LNCaP clone FGC (cell line): ENCODE measurements around the gene COL25A1.

Source experiments
- DNase-seq: peaks from one replicate; pipeline ENCODE4 v3.0.0-alpha.2; 2011; ENCODE audit warnings: low read depth
- H3K4me3 ChIP-seq: 2 replicates; pipeline ENCODE4 v1.5.1; 2011; ENCODE audit warnings: mild to moderate bottlenecking, low read depth, low read length, control low read depth
- TF ChIP-seq, protein P1 (sequence below): IDR thresholded peaks from 2 replicates; pipeline ENCODE4 v1.5.1; 2012; ENCODE audit warnings: mild to moderate bottlenecking; ENCODE audit not compliant: control insufficient read depth, insufficient read depth; ENCODE audit errors: extremely low read depth

Gene COL25A1

DNA sequence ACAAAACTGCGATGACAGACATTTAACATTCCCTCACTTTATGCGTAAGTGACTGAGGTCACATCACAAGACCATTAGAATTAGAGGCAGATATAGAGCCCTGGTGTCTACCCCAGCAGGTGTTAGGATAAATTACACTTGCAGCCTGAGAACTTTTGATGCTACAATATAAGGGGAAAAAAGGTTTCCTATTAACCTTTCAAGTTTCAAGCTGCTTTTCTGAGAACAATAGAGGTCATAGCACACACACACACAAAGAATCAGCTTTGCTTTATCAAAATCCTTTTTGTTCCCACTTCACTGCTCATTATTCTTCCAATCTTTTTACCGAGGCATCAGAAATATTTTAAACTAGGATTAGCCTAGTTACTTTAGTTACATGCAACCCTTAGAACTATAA is 119.8 kb downstream of the COL25A1 start:
- TF ChIP-seq, protein P1, sequence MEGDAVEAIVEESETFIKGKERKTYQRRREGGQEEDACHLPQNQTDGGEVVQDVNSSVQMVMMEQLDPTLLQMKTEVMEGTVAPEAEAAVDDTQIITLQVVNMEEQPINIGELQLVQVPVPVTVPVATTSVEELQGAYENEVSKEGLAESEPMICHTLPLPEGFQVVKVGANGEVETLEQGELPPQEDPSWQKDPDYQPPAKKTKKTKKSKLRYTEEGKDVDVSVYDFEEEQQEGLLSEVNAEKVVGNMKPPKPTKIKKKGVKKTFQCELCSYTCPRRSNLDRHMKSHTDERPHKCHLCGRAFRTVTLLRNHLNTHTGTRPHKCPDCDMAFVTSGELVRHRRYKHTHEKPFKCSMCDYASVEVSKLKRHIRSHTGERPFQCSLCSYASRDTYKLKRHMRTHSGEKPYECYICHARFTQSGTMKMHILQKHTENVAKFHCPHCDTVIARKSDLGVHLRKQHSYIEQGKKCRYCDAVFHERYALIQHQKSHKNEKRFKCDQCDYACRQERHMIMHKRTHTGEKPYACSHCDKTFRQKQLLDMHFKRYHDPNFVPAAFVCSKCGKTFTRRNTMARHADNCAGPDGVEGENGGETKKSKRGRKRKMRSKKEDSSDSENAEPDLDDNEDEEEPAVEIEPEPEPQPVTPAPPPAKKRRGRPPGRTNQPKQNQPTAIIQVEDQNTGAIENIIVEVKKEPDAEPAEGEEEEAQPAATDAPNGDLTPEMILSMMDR, result no peak
- DNase-seq, result no peak
- no peak overlapping the region for H3K4me3 ChIP-seq

DNA sequence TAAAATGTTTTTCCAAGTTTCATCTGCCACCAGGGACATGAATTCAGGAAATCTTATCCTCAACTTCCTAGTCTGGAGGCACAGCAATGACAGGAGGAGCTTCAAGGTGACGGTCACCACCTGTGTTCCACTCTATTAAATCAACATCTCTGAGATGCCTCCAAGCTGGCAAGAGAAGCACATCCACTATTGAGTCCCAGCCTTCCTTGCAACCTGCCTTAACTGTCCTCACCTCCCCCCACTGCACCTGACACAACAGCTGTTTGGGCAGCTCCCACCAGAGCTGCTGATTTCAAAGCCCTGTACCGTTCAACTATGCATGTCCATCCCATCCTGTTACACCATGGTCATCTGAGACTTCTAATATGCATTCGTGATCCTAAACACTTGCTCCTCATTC is 123.4 kb downstream of the COL25A1 start:
- TF ChIP-seq, protein P1, result no peak
- no peak for DNase-seq
- no peak overlapping the region for H3K4me3 ChIP-seq

DNA sequence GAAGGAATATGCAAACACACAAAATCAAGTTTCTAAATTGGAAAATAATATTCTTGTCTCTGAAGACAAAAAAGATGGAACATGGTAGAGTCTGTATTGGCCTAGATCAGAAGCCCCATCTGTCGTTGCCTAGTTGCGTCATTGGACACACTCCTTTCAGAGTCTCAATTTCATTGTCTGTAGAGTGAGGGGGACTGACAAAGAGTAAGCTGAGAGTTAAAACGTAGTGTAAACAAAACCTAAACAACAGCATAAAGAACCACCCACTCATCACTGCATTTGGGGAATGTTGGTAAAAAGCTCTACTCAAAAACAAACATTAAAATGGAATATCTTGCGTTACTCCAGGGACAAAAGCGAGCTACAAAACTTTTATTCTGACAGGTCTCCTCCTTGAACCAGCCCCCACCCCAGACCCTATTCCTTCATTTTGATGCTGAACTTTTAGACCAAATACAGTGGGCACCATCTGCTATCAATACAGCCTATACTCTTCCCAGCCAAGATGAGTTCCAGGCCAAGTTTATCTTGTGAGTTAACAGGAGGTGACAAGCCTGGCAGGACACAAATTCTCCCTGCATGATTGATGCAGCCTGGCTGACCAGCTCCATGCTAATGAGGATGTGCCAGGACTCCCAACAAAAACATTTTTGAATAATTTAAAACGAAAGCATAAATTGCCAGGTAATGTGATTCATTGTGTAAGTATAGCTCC is 125.2 kb downstream of the COL25A1 start:
- TF ChIP-seq, protein P1, result no peak
- H3K4me3 ChIP-seq, result no peak overlapping the region
- no peak for DNase-seq

DNA sequence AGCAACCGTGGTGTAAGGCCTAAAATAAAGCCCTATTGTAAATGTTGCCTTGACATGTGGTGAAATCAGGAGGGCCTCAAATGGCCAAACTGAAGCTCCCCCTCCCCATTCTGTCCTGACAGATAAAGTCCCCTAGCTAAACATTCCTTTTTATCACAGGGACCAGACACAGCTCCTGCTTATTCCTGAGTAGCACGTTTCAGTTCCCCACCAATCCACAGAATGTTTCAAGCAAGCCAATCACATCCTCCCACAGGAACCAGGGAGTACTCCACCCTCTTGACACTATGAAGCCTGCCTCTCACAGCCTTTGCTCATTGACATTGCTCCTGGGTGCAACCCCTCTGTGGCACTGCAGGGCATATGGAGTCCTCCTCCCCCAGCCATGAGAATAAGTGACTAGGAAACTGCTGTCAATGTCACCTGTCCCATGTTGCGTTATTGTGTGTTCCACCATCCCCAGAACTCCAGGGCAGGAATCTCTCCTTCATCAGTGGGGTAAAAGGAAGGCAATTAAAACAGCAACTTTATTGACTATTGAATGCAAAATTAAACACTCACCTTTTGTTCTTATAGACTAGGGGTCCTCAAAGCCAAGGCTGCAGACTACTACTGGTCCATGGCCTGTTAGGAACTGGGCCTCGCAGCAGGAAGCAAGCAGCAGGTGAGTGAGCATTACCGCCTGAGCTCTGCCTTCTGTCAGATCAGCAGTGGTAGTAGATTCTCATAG is 128.1 kb downstream of the COL25A1 start:
- DNase-seq, result no peak
- TF ChIP-seq, protein P1, result no peak
- no peak overlapping the region for H3K4me3 ChIP-seq

DNA sequence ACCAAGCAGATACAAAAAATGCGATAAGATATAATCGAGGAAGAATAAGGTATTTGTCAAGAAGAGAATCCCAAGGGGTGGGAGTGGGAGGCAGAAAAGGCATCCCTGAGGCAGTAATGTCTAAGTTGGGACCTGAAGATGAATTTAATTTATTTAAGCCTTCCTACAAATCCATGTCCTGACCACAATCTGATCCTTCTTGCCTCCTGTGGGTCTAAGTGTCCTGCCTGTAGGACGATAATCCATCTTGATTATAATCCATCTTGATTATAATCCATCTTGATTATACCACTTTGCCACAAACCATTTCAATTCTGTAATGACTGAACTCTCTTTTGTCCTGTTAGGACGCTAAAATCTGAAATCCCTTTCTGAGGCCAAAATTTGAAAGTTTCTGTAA is 130.2 kb downstream of the COL25A1 start:
- TF ChIP-seq, protein P1, result no peak
- no peak for DNase-seq
- H3K4me3 ChIP-seq, result no peak overlapping the region

DNA sequence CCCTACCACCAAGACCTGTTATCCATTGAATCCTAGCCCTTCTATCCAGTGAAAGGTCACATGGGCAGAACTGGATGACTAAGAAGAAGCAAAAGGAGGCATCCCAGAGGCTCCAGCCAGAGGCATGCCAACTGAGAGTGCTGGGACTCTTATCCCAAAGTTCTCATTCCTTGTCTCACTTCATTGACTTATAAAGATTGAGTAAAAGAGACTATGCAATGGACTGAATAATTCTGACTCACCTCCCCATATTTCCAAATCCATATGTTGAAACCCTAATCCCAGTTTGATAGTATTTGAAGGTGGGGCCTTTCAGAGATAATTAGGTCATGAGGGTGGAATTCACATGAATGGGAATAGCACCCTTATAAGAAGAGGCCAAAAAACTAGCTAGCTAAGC is 131.4 kb downstream of the COL25A1 start:
- TF ChIP-seq, protein P1, result no peak
- H3K4me3 ChIP-seq, result no peak overlapping the region
- no peak for DNase-seq
